Lung (tissue), 13 donors: ENCODE results near the gene EOGT. TPM values are rescaled to one million over a fixed set of nuclear protein-coding genes. Genes with fewer than 3 reads are reported as not detected.

Experiments used
- ATAC-seq: fragments of 200-7000 bp; cut with Tn5 transposase; one replicate; pipeline ENCODE4 v1.9.1; 2020; ENCODE audit warnings: moderate number of reproducible peaks; ENCODE audit not compliant: insufficient read depth, low FRiP score
- DNase-seq, 3 donors: peaks; one replicate each; pipeline ENCODE4 v3.0.0-alpha.2; 2013 to 2017
- H3K27ac ChIP-seq, 2 donors: one replicate each; pipeline ENCODE4 v1.5.1; 2013; ENCODE audit warnings: mild to moderate bottlenecking in 2 of 2, moderate library complexity in 2 of 2, control low read depth in 1 of 2, inconsistent platforms in 1 of 2, low read depth in 1 of 2, low read length in 1 of 2
- H3K27me3 ChIP-seq, 3 donors: one replicate each; pipeline ENCODE4 v1.5.1; 2013; ENCODE audit warnings: low read length in 2 of 3; ENCODE audit not compliant: control insufficient read depth in 3 of 3, insufficient read depth in 3 of 3
- H3K36me3 ChIP-seq, 4 donors: one replicate each; pipeline ENCODE4 v1.5.1; 2013; ENCODE audit warnings: low read length in 4 of 4, mild to moderate bottlenecking in 1 of 4, moderate library complexity in 1 of 4; ENCODE audit not compliant: control insufficient read depth in 4 of 4, insufficient read depth in 4 of 4
- H3K4me1 ChIP-seq, 5 donors: one replicate each; pipeline ENCODE4 v1.5.1; 2013; ENCODE audit warnings: low read length in 5 of 5, mild to moderate bottlenecking in 2 of 5, moderate library complexity in 1 of 5; ENCODE audit not compliant: control insufficient read depth in 5 of 5, insufficient read depth in 5 of 5
- H3K4me3 ChIP-seq: one replicate; pipeline ENCODE4 v1.5.1; 2013; ENCODE audit warnings: mild to moderate bottlenecking, control low read depth, moderate library complexity
- H3K9ac ChIP-seq, 2 donors: one replicate each; pipeline ENCODE4 v1.5.1; 2013; ENCODE audit warnings: low read length in 2 of 2, control low read depth in 1 of 2; ENCODE audit not compliant: insufficient read depth in 1 of 2
- H3K9me3 ChIP-seq, 4 donors: one replicate each; pipeline ENCODE4 v1.5.1; 2013; ENCODE audit warnings: low read length in 3 of 4, mild to moderate bottlenecking in 1 of 4, moderate library complexity in 1 of 4; ENCODE audit not compliant: control insufficient read depth in 4 of 4, insufficient read depth in 3 of 4
- WGBS, 2 donors: extraction: QIAGEN DNeasy Blood & Tissue Kit; methylation state at CpG; one replicate each; pipeline ENCODE4 v1.1.7; 2013; 5-methylcytosine and 5-hydroxymethylcytosine counted together
- polyA plus RNA-seq, 2 donors: library from polyadenylated mRNA; stranded (reverse); fragments of 200-250 nt; gene quantifications; one replicate each; pipeline ENCODE4 v1.2.1, GENCODE V29; 2013
- small RNA-seq: library from RNA; depleted of rRNA; stranded (forward); fragments of <200 nt; gene quantifications from one replicate; pipeline ENCODE3, GENCODE V24; 2014; ENCODE audit warnings: low replicate concordance
- total RNA-seq, 2 donors: library from RNA; depleted of rRNA in 1 of 2; stranded (reverse); fragments of >200 nt in 1 of 2; gene quantifications; one replicate each; pipeline ENCODE4 v1.2.1, GENCODE V29; 2014 to 2021
- TF ChIP-seq, protein P1 (sequence below): IDR thresholded peaks from 2 replicates; pipeline ENCODE4 v1.5.1; 2012; ENCODE audit warnings: mild to moderate bottlenecking; ENCODE audit errors: control extremely low read depth, extremely low read depth
- donor health status: control.
- donor health status: control.
- donor health status: Bipolar disorder and iron deficiency.
- donor health status: healthy.
- donor health status: DM: yes; HTN: yes; CAD: no.

Gene EOGT
- total and polyA plus RNA-seq, 4 donors, result 14.3 to 54.7 (median 35.0) TPM

DNA sequence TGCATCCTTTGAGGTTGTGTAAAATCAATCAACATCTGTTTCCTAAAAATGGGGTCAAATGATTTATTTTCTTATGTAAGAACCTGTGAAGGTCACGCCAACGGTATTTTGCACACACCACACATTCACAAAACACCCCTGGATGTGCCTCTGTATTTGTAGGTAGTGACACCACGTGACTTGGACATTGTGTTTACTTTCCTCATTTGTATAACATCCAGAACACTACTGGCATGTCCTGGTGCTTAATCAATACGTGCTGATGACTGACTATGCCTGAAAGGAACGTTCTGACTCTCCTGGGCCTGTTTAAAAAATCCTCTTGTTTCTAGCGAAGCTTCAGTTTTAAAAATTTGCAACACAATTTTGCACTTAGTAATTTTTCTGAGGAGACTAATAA is 77.7 kb downstream of the EOGT start:
- no peak for DNase-seq
- no peaks in the 10 kb centered on the region for H3K9me3 ChIP-seq
- 64 to 68% methylated on average over 6 of the region's 6 CpGs for WGBS, 2 donors
- no peak for ATAC-seq
- H3K36me3 ChIP-seq, result no peaks in the 10 kb centered on the region
- no peak overlapping the region for H3K27ac ChIP-seq
- no peak overlapping the region for H3K4me3 ChIP-seq
- peaks cover 0 to 7% (median 0%) of the 10 kb centered on the region in 5 donors for H3K4me1 ChIP-seq
- H3K27me3 ChIP-seq, result peaks cover 7 to 44% (median 38%) of the 10 kb centered on the region in 3 donors
- H3K9ac ChIP-seq, result no peak overlapping the region
- TF ChIP-seq, protein P1, sequence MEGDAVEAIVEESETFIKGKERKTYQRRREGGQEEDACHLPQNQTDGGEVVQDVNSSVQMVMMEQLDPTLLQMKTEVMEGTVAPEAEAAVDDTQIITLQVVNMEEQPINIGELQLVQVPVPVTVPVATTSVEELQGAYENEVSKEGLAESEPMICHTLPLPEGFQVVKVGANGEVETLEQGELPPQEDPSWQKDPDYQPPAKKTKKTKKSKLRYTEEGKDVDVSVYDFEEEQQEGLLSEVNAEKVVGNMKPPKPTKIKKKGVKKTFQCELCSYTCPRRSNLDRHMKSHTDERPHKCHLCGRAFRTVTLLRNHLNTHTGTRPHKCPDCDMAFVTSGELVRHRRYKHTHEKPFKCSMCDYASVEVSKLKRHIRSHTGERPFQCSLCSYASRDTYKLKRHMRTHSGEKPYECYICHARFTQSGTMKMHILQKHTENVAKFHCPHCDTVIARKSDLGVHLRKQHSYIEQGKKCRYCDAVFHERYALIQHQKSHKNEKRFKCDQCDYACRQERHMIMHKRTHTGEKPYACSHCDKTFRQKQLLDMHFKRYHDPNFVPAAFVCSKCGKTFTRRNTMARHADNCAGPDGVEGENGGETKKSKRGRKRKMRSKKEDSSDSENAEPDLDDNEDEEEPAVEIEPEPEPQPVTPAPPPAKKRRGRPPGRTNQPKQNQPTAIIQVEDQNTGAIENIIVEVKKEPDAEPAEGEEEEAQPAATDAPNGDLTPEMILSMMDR, result no peak

DNA sequence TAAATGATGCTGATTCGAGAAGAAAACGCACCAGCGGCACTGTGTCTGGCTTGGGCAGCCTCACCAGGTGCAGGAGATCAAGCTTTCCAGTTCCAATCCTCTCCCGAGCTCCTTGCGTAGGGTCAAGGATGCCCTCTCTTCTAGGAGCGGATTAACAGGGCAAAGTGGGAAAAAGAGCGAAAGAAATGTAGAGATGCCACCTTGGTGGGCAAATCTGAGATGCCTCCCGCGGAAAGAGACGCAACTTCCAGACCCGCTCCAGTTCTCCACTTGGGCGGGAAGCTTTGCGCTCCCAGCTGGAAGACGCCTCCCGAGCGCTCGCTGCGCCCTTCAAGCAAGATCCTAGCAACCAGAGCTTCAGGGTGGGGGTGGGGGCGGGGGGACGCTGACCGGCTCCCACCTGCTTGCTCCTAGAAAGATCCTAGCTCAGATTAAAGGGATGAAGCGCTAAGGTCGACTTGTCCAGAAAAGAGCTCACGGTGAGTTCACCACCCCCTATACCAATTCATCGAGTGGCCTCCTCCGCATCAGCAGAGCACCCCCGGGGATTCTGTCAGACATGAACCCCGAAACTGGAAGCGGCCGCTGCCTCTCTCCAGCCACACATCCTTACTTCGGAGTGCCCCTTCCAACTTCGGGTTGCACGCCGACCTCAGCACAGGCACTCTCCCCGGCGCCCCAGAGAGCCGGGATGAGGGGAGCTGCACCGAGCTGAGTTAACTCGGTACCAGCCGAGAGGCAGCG is 81.9 kb downstream of the EOGT start:
- Histone ChIP-seq H3K4me3 (no peak overlapping the region), H3K4me1 (peaks cover 0 to 7% (median 0%) of the 10 kb centered on the region in 5 donors), H3K27me3 (peaks cover 12 to 72% (median 56%) of the 10 kb centered on the region in 3 donors), H3K27ac (no peak overlapping the region), H3K9me3 (no peaks in the 10 kb centered on the region), H3K9ac (no peak overlapping the region), H3K36me3 (no peaks in the 10 kb centered on the region)
- 5 to 6% methylated on average over 41 of the region's 41 CpGs for WGBS, 2 donors
- ATAC-seq (no peak), DNase-seq (peak in 1 of 3 donors; percentile 17)
- TF ChIP-seq, protein P1, result no peak

Small RNA genes within 50 kb of the gene (small RNA-seq; reads per million reads assigned to genes)
- not detected for gene MIR3136

Other genes starting within 250 kb of the EOGT start
- not detected for gene TAFA4, start 81.1 kb downstream of the EOGT start, total RNA-seq
- gene TAFA4, start 81.1 kb downstream of the EOGT start, polyA plus RNA-seq, result under 1 TPM; 0.14 to 0.22 TPM
- gene TMF1, start 38.6 kb upstream of the EOGT start, total RNA-seq, result 10 to 100 TPM; 35.7 to 84.3 TPM
- 10 to 100 TPM in 1 of 2 donors, 1 to 10 TPM in 1; 9.6 to 16.6 TPM for gene TMF1, start 38.6 kb upstream of the EOGT start, polyA plus RNA-seq
- 100 to 1,000 TPM in 1 of 2 donors, 10 to 100 TPM in 1; 53.4 to 107 TPM for gene UBA3, start 66.7 kb upstream of the EOGT start, total RNA-seq
- gene UBA3, start 66.7 kb upstream of the EOGT start, polyA plus RNA-seq, result 10 to 100 TPM; 41.2 to 44.8 TPM
- 100 to 1,000 TPM; 105 to 132 TPM for gene ARL6IP5, start 71.3 kb upstream of the EOGT start, total RNA-seq
- 100 to 1,000 TPM; 116 to 126 TPM for gene ARL6IP5, start 71.3 kb upstream of the EOGT start, polyA plus RNA-seq
- under 1 TPM; 0.11 to 0.12 TPM for gene LMOD3, start 108.9 kb upstream of the EOGT start, total RNA-seq
- under 1 TPM; 0.08 to 0.14 TPM for gene LMOD3, start 108.9 kb upstream of the EOGT start, polyA plus RNA-seq